NCI-H128 (cell line): ENCODE measurements around the gene MCOLN2.
A peak's percentile ranks its signal among the peaks of the same experiment; 100 is the strongest.
"Not testable (repeated sequence)": the region's sequence is repeated elsewhere in the genome, so short reads cannot be mapped to it uniquely, and the experiment has no call there.

Source experiments
- DNase-seq: peaks from one replicate; lab custom pipeline; 2025; ENCODE audit not compliant: unreplicated experiment; lab: John Stamatoyannopoulos, UW

MCOLN2 gene

DNA sequence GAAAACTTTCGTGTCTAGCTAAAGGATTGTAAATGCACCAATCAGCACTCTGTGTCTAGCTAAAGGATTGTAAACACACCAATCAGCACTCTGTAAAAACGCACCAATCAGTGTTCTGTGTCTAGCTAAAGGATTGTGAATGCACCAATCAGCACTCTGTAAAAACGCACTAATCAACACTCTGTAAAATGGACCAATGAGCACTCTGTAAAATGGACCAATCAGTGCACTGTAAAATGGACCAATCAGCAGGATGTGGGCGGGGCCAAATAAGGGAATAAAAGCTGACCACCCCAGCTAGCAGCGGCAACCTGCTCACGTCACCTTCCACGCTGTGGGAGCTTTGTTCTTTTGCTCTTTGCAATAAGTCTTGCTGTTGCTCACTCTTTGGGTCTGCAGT is 94.2 kb downstream of the MCOLN2 start:
- not testable (repeated sequence) for DNase-seq

DNA sequence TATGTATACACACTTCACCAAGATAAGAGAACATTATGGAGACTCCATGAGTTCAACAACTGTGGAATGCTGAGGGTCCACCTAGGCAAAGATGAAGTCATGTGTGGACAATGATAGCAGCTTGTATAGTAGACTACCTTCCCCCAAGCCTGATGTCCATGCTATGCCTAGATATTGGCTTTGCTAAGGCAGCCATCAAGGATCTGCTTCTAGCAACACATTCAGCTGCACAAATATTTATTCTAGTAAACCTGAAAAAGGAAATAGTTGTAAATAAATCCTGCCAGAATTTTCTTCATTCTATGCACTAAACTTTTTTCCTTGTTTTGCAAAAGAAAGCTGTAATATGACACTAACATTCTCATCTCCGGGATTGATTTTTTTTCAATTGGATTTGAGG is 96.9 kb downstream of the MCOLN2 start:
- no peak for DNase-seq

DNA sequence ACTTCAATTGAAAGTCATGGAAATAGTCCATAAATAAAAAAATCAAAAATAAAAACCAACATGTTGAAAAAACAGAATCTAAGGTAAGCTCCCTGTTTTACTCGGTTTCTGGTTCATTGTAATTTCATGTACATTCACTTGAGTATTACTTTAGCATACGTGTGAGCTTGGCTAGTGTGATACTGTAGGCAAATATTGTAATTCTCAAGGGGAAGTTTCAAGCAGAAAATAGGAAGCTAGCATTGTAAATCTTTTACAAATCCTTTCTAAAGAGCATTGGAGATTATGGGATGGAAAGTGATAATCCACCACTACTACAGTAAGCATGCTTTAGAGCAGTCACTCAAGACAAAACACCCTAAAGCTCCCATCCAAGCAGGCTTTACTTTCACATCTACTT is 100.6 kb downstream of the MCOLN2 start:
- DNase-seq = no peak

DNA sequence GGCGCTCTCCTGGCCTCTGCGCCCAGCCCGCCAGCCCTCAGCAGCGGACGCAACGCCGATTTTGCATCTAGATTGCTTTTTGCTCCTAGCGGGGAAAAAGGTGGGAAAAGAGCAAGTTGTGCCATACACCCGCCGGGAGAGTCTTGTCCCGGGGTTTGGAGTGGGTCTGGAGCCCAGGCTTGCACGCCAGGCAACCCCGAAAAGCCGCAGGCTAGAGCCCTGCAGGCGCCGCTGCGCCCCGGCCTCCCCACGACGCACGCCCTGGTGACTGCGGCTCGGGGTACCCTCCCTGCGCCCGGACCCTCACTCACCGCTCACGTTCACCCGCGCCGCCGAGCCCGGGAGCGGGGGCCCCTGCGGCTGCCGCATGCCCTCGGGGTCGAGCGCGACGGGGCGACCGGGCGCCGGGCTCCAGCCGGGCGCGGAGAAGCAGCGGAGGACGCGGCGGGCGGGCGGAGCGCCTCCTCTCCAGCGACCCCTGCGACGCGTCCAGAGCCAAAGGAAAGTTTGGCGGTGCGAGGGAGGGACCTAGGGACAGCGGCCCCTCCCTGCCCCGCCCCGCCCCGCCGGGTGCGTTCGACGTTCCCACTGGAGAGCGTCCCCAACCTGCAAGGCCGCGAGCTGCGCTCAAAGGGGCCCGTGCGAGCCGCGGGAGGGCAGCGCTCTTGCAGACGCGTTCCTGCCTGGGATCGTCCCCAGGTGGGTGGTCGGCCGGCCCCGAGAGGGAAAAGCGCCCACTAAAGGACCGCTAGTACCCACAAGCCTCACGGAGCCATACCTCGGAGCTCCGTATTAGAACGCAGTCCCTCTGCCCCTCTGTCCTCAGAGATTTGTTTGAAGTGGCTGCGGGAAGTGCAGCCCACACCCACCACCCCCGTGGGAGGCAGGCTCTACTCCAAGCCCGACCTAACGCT is 104.0 kb downstream of the MCOLN2 start, which contains the start of gene LPAR3:
Gene LPAR3, minus strand, starts transcription at position 502 of the 914 bp plus-strand sequence. CDS start 27,086 bp downstream, outside the sequence.
- DNase-seq = peak; percentile 4

DNA sequence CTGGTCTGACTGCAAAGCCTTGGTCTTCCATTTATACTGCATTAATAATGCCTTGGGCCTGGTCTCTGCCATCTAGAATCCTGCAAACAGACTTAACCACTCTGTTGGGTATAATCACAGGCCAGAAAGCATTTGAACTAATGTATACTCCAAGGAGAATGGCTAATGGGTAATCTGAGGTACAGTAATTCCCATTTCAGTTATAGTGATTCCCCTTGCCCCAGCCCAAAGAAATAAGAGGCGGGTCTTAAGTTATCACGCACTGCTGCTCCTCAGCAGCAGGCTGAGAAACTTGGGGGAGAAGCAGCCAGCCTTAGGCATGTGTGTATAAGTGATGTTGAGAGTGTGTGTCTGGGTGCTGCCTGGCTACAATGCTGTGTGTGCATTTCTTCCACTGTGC is 106.3 kb downstream of the MCOLN2 start:
- no peak for DNase-seq

DNA sequence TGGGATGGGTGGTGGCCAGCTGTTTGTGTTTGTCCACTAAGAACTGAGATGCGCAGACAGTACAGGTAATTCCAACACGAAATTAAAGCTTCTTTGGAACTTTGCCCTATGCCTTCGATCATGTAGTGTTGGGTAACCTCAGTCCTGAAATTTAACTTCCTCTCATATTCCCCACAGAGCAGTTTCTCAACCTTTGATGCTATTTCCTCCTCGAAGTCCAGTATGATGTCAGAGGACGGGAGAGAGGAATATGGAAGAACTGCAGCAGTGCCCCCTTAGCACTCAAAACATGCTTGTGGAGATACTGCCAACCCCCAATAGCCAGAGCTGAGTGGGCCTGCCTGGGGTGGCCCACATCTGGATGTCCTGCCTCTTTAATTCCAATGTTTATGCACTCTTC is 107.5 kb downstream of the MCOLN2 start:
- DNase-seq = no peak

DNA sequence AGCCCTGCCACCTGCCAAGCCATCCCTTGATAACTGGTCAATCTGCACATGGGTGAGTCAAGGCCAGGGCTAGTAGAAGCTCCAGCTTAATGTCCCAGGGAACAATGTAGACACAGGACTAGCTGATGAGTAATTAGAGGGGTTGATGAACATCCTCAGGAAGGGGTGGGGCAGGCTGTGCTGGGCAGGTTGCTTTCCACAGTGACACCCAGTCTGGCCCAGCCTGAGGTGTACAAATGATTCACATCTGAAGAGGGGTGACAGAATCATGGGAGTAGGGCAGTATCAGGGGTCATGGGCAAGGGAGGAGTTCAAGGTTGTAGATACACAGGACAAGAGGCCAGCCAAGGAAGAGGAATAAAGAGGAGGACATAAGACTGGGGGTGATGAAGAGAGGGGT is 108.2 kb downstream of the MCOLN2 start:
- DNase-seq = no peak

DNA sequence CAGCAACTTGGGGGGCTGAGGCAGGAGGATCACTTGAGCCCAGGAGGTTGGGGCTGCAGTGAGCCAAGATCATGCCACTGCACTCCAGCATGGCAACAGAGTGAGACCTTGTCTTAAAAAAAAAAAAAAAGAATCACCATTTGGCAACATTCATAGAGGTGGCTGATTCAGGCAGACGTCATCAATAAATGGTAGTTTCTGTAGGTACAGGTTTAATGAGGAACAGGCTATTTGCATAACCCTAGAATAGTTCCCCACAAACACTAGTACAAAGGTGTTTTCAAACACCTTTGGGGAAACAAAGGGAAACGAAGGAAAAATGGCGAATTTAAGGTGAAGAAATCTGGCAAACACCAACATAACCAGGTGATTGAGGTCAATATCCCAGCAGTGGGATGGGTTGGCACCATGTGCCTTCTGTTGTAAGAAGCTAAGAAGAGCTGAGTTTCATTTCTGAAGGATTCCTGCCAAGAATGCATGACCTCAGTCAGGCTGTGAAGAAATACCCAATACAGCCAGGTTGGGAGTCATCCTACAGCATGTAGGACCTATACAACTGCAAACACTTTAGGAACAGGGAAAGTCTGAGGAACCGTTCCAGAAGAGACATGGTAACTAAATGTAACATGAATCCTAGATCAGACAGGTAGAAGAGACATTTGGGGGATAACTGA is 109.5 kb downstream of the MCOLN2 start:
- no peak for DNase-seq

DNA sequence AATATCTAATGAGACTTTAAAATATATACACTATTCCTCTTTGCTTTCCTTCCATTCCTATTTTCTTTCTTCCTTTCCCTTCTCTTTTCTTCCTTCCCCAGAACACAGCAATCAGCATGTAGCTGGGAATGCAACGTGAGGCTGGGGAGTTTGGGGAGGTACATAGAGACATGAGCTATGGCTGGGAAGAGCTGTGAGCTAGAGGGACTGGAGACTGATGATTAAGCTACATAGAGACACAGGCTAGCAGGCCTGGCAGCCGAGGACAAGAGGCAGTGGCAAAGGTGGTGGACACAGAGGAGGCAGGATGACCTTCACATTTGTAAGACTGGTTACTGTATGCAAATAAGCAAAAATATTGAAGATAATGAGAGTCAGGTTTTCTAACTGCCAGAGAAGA is 111.4 kb downstream of the MCOLN2 start:
- no peak for DNase-seq

DNA sequence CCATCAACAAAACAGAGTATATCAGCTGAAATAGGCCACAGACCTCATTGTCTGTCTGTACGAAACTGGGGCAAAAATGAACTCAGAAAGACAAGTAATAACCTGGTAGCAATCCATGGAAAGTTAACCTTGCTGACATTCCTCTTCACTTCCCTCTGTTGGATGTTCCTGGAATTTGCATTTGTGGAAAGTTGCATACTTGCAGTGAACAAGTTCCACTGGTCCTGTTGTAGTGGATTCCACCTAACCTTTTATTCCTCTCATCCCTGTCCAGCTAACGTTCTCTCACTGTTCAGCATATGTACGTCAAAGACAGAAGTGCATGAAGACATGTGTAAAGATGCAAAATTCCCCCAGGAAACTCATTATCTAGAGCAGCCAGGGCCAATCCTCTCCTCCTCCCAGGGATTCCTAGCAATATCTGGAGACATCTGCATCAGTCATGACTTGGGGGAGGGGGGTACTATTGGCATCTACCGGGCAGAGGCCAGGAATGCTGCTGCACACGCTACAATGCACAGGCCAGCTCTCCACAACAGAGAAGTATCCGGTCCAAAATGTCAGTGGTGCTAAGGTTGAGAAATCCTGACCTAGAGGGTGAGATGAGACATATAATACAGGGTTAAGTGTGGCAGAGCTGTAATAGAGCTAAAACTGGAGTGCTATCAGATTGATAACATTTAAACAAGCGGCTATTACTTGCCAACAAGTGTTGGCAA is 112.1 kb downstream of the MCOLN2 start:
- no peak for DNase-seq

DNA sequence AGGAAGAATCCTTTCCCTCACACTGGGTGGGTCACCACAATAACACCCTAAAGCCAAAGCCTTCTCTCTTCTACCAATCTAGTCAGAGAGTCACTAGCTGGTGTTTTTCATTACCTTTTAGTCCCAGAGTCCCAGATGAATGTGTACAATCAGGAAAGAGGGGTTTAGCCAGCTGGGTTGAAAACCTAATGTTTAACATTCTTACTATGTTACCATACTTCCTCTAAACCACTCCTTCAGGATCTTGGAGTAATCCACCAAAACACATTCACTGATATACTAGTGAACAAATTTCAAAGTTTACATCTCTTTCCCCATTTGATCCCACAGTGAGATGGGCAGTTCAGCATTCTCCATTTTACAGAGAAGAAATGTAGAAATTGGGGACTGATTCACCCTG is 113.6 kb downstream of the MCOLN2 start:
- no peak for DNase-seq

DNA sequence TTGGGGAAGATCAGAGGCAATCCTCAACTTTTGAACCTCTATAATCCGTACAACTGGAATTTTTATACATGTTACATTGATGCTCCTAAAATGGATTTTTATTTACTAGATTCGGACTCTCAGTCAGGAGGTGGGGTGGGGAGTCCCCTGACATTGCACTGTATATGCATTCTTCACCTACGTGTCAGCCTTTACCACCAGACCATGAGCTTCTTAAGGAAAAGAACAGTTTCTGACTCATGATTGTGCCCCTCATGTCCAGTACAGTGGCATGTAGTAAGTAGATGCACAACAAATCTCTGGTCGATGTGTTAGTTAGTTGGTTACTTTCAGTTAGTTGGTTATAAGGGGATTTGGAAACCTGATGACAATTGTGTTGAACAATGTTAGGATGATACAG is 119.3 kb downstream of the MCOLN2 start:
- DNase-seq = no peak

DNA sequence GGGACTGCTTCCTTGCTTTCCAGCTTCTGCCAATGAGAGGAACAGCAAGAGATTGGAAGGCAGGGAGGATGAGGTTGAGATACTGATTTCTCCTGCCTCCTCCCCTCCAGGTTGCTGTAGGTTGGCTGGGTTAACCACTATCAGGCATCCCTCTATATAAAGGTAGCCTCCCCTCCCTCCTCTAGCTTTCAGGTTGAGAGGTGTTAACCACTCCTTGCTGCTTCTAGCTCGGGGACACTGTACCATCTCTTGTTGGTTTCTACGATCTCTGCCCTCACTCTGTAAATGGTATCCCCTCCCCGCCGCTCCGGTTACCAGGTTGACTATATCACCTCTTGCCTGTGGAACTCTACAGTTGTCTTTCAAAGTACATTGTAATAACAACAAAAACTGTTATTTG is 120.6 kb downstream of the MCOLN2 start:
- DNase-seq = no peak
